ENCODE data around the gene RRAS.

DNA sequence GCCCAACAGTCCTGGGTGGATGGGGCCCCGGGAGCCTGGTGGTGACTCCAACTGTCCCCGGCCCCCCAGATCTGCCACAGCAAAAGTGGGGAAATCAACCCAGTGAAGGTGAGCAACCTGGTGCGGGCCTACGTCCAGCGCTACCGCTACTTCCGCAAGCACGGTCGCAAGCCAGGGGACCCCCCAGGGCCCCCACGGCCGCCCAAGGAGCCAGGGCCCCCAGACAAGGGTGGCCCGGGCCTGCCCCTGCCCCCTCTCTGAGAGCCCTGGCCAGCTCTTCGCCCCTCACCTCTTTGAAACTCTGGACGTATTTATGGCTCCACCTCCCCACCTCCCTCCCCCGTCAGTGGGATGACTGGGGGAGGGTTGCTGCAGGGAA, 18.2 kb upstream of the RRAS start:
- TF ChIP-seq POLR2AphosphoS5 (IDR thresholded peaks at IDR 0.05; ENCODE audit: low read depth, low read length) = no peak
- no peak for TF ChIP-seq TAF1 (IDR thresholded peaks at IDR 0.05; ENCODE audit: borderline replicate concordance, insufficient read depth, low read length)
- no peak for TF ChIP-seq SIN3A (IDR thresholded peaks at IDR 0.05; ENCODE audit: borderline replicate concordance, insufficient read depth, low read length)
- no peak for TF ChIP-seq REST (IDR thresholded peaks at IDR 0.05; ENCODE audit: insufficient read depth in 1 of 2, low read depth in 2 of 2, low read length in 2 of 2)
- no peak for TF ChIP-seq FOXP2 (optimal IDR thresholded peaks at IDR 0.05; ENCODE audit: borderline replicate concordance, extremely low read depth, extremely low read length, insufficient read depth)

All from PFSK-1 (cell line).